C4-2B (cell line): Measurements from ENCODE around the gene EBF3.

Experiments
- H3K27ac ChIP-seq: fragments of 450-650 bp; 2 replicates; pipeline ENCODE4 v1.5.1; 2017
- CTCF ChIP-seq: fragments of 450-650 bp; conservative IDR thresholded peaks from 2 replicates; pipeline ENCODE4 v1.5.1; 2017; ENCODE audit warnings: mild to moderate bottlenecking
- ZFX ChIP-seq: fragments of 450-650 bp; IDR thresholded peaks from 2 replicates; pipeline ENCODE4 v1.6.1; 2017

EBF3 gene

GRCh38 chr10:129785536-129785981, 178.5 kb downstream of the EBF3 start:
- H3K27ac ChIP-seq = no peak overlapping the region
- TF ChIP-seq ZFX (no peak), CTCF (no peak)
